HG02970 (cell line): ENCODE results near the gene HIP1.
"Not testable (repeated sequence)": the region's sequence is repeated elsewhere in the genome, so short reads cannot be mapped to it uniquely, and the experiment has no call there.

ENCODE experiments used
- ATAC-seq: cut with Tn5 transposase; IDR thresholded peaks from one replicate; pipeline ENCODE4 v1.9.1; 2021; ENCODE audit warnings: mild to moderate bottlenecking, moderate library complexity, moderate number of reproducible peaks; ENCODE audit not compliant: unreplicated experiment, low FRiP score

Gene HIP1

GRCh38 chr7:75546237-75547015 is 192.3 kb downstream of the HIP1 start:
- no peak for ATAC-seq

- ATAC-seq = no peak
Observed at GRCh38 chr7:75537731-75538130, 201.0 kb downstream of the HIP1 start.

- no peak for ATAC-seq
Observed at GRCh38 chr7:75536940-75537538, 201.7 kb downstream of the HIP1 start.

GRCh38 chr7:75536491-75536890 is 202.2 kb downstream of the HIP1 start:
- no peak for ATAC-seq

- ATAC-seq = no peak
Observed at GRCh38 chr7:75534727-75535307, 203.9 kb downstream of the HIP1 start.

GRCh38 chr7:75533926-75534325 is 204.8 kb downstream of the HIP1 start:
- no peak for ATAC-seq

- ATAC-seq = no peak
Observed at GRCh38 chr7:75532639-75533038, 206.1 kb downstream of the HIP1 start.

- no peak for ATAC-seq
Observed at GRCh38 chr7:75531359-75531821, 207.4 kb downstream of the HIP1 start.

- ATAC-seq = not testable (repeated sequence)
Observed at GRCh38 chr7:75527224-75527722, 211.5 kb downstream of the HIP1 start.

GRCh38 chr7:75521727-75522126 is 217.0 kb downstream of the HIP1 start:
- not testable (repeated sequence) for ATAC-seq

- not testable (repeated sequence) for ATAC-seq
Observed at GRCh38 chr7:75518842-75519241, 219.9 kb downstream of the HIP1 start.

GRCh38 chr7:75509033-75509432 is 229.7 kb downstream of the HIP1 start:
- ATAC-seq = not testable (repeated sequence)

- ATAC-seq = not testable (repeated sequence)
Observed at GRCh38 chr7:75492020-75492419, 246.7 kb downstream of the HIP1 start, which contains the start of gene SPDYE5. TSS of gene SPDYE5 (plus strand) at chr7:75492320. CDS start at chr7:75494048, 1,728 bp downstream.

GRCh38 chr7:75485979-75486643 is 252.6 kb downstream of the HIP1 start, which contains the start of gene POM121C:
TSS of gene POM121C (minus strand) at chr7:75486299. CDS start at chr7:75441496, 44,803 bp downstream.
- ATAC-seq = peak; percentile 95

GRCh38 chr7:75485355-75485978 is 253.3 kb downstream of the HIP1 start:
- ATAC-seq = not testable (repeated sequence)
